ENCODE data around the gene SLC27A3. TPM values are rescaled to one million over a fixed set of nuclear protein-coding genes. Genes with fewer than 3 reads are reported as not detected.
"Not testable (repeated sequence)": the region's sequence is repeated elsewhere in the genome, so short reads cannot be mapped to it uniquely, and the experiment has no call there.

Gene SLC27A3
- polyA plus RNA-seq, 4 donors, result 34.0 to 44.8 (median 37.3) TPM

- no peak for DNase-seq (ENCODE audit: low read depth in 4 of 4, low spot score in 3 of 4)
Observed at GRCh38 chr1:153760440-153760839, 14.8 kb upstream of the SLC27A3 start.

DNA sequence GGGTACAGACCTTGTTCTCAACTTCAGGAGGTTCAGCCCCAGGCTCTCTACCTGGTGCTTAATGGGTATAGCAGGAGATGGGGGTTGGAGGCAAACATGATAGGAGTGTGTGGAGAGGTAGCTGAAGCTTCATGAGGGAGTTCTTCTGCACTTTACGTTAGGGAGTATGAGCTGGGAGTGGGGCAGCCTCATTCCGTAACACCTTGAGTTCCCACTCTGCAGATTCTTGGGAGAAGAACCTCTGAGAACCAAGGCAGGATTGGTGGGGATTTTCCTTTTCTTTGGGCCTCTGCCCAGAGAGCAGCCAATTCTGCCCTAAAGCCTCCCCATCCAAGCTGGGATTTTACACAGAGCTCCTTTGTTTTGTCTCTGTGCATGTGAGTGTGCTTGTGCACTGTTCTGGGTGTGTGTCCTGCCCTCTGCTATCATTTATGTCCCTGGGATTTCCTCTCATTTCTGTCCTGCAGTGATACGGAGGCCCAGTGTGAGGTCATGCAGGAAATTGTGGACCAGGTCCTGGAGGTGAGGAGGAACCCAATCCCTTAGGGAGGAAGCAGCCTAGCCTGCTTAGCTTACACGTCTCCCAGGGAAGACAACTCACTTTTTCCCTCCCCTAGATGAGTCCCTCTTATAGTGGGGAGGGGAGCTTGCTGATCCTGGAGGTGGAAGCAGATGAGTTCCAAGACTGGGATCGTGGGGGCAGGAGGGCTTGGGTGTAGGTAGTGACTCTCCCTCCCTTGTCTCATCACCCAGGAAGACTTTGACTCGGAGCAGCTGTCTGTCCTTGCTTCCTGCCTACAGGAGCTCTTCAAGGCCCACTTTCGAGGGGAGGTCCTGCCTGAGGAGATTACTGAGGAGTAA, 11.6 kb upstream of the SLC27A3 start:
- DNase-seq (ENCODE audit: low read depth in 4 of 4, low spot score in 3 of 4), result no peak

DNA sequence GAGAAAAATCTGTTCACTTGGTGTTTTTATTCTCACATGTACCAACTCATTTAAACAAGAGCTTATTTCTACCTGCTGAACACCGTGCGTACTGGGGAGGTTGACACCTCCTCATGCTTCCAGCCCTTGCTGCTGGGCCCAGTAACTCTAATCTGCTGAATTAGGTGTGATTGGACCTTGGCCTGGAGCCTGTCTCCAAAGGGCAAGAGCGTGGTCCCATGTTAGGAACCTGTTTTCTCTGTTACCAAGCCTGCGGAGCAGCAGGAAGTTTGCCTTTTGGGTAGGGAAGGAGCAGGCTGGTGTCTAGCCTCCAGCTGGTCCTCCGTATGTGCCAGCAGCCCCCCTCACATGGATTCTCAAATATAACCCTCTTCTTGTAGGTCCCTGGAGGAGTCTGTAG, 10.9 kb upstream of the SLC27A3 start:
- no peak for DNase-seq (ENCODE audit: low read depth in 4 of 4, low spot score in 3 of 4)

GRCh38 chr1:153766663-153767062, 8.5 kb upstream of the SLC27A3 start:
- DNase-seq (ENCODE audit: low read depth in 4 of 4, low spot score in 3 of 4), result not testable (repeated sequence)

- DNase-seq (ENCODE audit: low read depth in 4 of 4, low spot score in 3 of 4), result no peak
Observed at GRCh38 chr1:153767519-153767918, 7.7 kb upstream of the SLC27A3 start.

DNA sequence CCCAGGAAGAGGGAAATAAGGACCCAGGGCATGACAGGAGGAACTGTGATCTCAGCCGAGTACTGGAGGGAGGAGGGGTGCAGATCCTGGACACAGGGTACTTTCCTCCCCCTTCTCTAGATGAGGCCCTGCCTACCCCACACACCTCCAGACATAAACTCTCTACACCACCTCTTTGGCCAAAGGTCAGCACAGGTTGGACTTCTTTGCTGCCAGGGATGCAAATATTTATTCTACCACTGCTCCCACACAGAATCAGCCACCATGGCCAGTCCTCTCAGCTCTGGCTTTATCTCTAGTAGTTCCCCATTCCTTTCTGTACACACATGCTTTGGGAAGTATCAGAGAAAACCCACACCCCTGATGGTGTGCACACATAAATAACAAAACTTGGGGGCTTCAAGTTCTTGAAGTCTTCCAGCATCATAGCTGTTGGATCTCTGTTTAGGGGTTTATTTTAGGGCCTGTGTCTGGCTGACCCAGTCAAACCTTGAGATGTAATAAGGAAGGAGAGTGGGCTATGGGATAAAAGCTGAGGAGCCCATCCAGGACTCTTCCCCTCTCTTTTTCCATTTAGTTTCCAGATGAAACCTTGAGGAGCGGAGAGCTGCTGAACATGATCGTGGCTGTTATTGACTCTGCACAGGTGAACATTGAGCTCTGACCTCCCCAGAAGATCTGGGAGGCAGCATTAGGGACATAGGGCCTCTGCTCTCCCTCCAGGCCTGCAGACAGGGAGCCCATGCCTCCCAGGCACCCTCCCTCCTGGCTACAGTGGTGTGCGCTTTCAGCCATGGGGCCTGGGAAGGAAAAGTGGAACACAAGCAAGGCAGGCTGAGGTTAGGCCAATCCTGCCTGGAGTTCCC, 6.7 kb upstream of the SLC27A3 start:
- DNase-seq (ENCODE audit: low read depth in 4 of 4, low spot score in 3 of 4), result no peak

DNA sequence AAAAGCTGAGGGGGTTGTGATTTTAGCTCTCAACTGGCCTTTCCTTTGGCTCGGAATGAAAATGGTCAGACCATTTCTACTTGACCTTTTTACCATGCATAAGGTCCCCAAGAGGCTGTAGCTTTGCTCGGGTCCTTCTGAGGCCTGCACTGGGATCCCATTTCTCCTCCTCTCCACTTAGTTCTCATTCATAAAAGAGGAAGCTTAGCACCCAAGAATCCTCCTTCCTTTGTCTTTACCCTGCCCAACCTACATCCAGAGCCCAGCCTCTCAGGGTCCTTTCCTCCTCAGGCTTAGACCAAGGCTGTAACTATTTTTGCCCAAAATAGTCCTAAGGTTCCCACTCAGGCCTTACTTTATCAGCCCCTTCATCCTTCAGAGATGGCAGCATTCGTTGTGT, 6.0 kb upstream of the SLC27A3 start:
- no peak for DNase-seq (ENCODE audit: low read depth in 4 of 4, low spot score in 3 of 4)

GRCh38 chr1:153770797-153771196, 4.4 kb upstream of the SLC27A3 start:
- no peak for DNase-seq (ENCODE audit: low read depth in 4 of 4, low spot score in 3 of 4)

DNA sequence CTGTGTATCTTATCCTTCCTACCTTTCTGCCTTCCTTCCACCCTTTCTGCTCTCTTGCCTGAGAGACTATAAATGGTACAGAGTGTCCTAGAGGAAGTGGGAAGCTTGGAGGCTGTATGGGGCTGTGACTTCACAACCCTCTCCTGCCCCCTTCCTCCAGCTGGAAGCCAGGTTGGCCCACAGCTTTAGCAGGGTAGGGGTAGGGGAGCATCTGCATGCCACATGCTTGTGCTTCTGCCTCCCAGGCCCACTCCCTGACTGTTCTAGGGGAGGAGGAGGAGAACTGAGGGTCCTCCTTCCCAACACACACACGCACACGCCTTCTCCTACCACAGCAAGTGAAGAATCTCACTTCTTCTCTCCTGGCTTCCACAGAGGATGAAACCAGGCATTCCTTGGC, 3.9 kb upstream of the SLC27A3 start:
- no peak for DNase-seq (ENCODE audit: low read depth in 4 of 4, low spot score in 3 of 4)

GRCh38 chr1:153771841-153772593, 3.2 kb upstream of the SLC27A3 start:
- no peak for DNase-seq (ENCODE audit: low read depth in 4 of 4, low spot score in 3 of 4)

DNA sequence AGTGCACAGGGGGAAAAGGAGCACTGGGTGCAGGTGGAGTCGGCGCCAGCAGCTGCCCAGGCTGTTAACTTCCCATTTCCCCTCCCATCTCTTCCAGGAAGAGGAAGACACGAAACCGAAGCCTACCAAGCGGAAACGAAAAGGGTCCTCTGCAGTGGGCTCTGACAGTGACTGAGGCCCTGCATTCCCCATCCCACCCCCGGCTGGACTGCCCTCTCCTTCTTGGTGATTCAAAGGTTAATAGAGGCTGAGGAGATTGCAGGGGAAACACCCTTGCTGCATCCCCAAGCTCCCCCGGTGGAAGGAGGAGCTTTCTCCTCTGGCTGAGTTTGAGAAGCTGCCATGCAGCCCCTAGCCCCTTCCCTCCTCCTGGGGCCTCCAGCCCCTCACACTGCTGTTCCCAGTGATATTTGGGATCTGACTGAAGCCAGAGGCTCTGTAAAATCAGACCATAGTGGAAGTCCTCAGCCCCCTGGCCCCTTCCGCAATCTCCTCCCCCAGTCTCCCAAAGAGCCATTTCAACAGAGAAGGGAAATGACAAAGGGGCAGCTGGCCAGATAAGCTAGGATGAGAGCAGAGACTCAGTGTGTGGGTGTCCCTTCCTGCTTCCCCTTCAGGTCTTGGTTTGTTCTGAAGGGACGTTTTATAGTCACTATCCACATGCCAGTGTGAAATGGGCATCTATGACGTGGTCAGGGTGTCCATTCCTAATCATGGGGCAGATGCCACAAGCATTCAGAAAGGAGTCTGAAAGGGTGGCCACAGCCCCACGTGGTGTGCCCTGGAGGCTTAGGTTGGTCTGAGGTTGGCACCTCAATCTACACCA, 1.9 kb upstream of the SLC27A3 start:
- DNase-seq (ENCODE audit: low read depth in 4 of 4, low spot score in 3 of 4), result no peak

DNA sequence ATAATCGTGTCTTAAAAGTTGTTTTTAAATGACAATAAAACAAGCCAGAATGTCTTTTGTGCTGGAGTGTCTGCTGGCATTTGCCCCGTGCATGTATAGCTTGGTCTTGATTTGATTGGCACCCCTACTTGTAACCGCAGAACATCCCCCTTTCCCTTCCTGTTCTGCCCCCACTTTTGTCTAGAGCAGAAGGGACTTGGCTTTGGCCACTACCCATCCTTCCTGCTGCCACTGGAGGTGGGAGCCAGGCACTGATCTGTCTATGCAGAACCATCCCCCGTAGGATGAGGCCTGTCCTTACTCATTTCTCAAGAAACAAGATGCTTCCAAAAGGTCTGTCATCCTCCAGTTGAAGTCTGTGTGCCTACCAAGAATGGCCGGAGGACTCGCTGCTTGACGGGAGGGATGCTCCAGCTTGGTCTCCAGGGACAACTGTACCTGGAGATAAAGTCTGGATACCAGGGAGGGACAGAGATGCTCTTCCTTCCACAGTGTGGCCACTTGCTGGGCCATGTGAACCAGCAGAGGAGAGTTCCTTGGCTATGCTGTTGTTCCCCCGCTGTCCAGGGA, 1.1 kb upstream of the SLC27A3 start:
- no peak for DNase-seq (ENCODE audit: low read depth in 4 of 4, low spot score in 3 of 4)

DNA sequence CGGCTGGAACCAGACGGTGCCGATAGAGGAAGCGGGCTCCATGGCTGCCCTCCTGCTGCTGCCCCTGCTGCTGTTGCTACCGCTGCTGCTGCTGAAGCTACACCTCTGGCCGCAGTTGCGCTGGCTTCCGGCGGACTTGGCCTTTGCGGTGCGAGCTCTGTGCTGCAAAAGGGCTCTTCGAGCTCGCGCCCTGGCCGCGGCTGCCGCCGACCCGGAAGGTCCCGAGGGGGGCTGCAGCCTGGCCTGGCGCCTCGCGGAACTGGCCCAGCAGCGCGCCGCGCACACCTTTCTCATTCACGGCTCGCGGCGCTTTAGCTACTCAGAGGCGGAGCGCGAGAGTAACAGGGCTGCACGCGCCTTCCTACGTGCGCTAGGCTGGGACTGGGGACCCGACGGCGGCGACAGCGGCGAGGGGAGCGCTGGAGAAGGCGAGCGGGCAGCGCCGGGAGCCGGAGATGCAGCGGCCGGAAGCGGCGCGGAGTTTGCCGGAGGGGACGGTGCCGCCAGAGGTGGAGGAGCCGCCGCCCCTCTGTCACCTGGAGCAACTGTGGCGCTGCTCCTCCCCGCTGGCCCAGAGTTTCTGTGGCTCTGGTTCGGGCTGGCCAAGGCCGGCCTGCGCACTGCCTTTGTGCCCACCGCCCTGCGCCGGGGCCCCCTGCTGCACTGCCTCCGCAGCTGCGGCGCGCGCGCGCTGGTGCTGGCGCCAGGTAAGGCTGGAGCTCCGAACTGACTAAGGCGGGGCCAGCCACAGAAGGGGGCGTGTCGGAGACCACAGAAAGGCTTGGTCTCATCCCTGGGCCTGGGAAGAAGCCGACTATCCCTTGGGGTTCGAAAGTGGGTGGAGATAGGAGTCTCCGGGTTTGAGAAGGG, 486 bp downstream of the SLC27A3 start:
- DNase-seq (ENCODE audit: low read depth in 4 of 4, low spot score in 3 of 4), result peak in 1 of 4 donors; percentile 50

GRCh38 chr1:153776352-153776751, 1.1 kb downstream of the SLC27A3 start:
- no peak for DNase-seq (ENCODE audit: low read depth in 4 of 4, low spot score in 3 of 4)

DNA sequence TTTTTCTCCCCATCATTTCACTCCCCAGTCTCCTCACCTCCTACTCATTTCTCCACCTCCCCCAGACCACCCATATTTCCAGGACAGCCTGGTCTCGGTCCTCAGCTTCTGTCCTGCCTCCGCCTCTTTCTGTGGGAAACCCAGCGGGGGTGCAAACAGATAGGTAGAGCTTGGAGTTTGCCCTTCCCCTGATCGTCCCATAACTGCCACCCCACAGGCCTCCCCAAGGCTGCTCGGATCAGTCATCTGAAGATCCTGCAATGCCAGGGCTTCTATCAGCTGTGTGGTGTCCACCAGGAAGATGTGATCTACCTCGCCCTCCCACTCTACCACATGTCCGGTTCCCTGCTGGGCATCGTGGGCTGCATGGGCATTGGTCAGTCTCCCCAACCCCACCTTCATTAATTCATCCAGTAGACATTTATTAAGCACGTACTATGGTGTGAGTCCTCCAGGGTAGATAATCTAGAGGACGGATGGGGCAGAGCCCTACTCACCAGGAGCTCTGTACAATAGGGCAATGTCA, 1.7 kb downstream of the SLC27A3 start:
- no peak for DNase-seq (ENCODE audit: low read depth in 4 of 4, low spot score in 3 of 4)

DNA sequence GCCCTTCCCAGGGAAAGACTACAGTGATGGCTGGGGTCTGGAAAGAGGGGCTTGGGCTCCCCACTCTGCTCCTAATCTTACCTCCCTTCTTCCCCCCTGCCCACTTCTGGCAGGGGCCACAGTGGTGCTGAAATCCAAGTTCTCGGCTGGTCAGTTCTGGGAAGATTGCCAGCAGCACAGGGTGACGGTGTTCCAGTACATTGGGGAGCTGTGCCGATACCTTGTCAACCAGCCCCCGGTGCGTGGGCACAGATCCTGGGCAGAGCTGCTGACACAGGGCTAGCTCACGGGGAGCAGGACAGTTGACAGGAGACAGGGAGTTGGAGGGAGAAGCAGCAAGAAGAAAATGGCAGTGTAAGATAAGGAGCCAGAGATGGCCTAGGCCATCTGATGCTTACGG, 2.4 kb downstream of the SLC27A3 start:
- no peak for DNase-seq (ENCODE audit: low read depth in 4 of 4, low spot score in 3 of 4)

DNA sequence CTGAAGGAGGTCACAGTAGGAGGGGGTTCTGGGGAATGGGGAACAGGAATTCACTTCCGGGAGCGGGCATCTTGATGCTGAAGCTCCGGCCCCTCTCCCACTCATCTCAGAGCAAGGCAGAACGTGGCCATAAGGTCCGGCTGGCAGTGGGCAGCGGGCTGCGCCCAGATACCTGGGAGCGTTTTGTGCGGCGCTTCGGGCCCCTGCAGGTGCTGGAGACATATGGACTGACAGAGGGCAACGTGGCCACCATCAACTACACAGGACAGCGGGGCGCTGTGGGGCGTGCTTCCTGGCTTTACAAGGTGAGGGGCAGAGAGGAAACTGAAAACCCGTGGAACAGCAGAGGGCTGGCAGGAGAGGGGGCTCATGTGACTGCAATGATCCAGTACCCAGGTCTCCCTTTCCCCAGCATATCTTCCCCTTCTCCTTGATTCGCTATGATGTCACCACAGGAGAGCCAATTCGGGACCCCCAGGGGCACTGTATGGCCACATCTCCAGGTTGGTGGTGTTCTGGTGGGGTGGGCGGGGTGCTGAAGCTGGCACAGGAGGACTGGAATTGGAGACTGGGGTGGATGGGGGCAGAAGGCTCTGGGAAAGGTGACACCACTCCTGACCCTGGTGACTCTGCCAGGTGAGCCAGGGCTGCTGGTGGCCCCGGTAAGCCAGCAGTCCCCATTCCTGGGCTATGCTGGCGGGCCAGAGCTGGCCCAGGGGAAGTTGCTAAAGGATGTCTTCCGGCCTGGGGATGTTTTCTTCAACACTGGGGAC, 3.0 kb downstream of the SLC27A3 start:
- no peak for DNase-seq (ENCODE audit: low read depth in 4 of 4, low spot score in 3 of 4)

Measured in right renal pelvis (tissue), 4 donors.